Measurements from ENCODE around the gene SLC23A3. TPM values are rescaled to one million over a fixed set of nuclear protein-coding genes. Genes with fewer than 3 reads are reported as not detected.

SLC23A3 gene
- total RNA-seq, 4 donors from 2014 or later, result 5.4 to 18.4 (median 15.7) TPM

DNA sequence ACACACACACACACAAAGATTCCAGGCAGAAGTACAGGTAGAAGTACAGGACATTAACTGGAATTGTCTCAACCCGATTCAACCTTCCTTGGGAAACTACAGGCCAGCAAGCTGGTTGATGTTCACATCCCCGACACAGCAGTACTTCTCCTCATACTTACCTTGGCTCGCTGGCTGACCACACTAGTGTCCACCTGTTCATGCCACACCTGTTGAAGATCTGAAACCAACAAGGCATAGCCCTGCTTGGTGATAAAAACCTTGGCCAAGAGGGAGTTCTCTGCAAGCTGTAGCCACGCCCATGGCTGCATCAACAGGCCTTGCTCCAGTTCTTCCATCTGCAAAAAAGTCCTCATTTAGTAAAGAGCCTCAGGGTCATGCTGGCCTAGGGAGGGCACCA, 11.8 kb downstream of the SLC23A3 start:
- TF ChIP-seq POLR2AphosphoS5 (IDR thresholded peaks at IDR 0.05) (no peak), EP300 (IDR thresholded peaks at IDR 0.05; ENCODE audit: low read depth) (no peak), POLR2A (IDR thresholded peaks at IDR 0.05) (no peak)
- TF ChIP-seq, protein P1, sequence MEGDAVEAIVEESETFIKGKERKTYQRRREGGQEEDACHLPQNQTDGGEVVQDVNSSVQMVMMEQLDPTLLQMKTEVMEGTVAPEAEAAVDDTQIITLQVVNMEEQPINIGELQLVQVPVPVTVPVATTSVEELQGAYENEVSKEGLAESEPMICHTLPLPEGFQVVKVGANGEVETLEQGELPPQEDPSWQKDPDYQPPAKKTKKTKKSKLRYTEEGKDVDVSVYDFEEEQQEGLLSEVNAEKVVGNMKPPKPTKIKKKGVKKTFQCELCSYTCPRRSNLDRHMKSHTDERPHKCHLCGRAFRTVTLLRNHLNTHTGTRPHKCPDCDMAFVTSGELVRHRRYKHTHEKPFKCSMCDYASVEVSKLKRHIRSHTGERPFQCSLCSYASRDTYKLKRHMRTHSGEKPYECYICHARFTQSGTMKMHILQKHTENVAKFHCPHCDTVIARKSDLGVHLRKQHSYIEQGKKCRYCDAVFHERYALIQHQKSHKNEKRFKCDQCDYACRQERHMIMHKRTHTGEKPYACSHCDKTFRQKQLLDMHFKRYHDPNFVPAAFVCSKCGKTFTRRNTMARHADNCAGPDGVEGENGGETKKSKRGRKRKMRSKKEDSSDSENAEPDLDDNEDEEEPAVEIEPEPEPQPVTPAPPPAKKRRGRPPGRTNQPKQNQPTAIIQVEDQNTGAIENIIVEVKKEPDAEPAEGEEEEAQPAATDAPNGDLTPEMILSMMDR (IDR thresholded peaks at IDR 0.05), result no peak
- H3K36me3 ChIP-seq, result peaks cover 0 to 21% (median 4%) of the 10 kb centered on the region in 4 donors
- no peaks in the 10 kb centered on the region for H3K27me3 ChIP-seq
- intact Hi-C loops (cut with DNase I; ENCODE audit: low total_unique reads) (loop anchor here (5.0 kb wide), 1 partner anchor 101 kb away; no protein-coding TSS in a partner anchor), in situ Hi-C loops (cut with MboI; ENCODE audit: low pct_ligation_motif_present in 1 of 4, low pct_unique_long_range_greater_than_20kb in 1 of 4, low sequenced_read_pairs in 3 of 4) (loop anchor here in 3 of 4 donors (10.0 to 25.0 kb wide), 3 partner anchors 129 to 147 kb away; partner anchors contain the start of genes DNAJB2 (in 1 of the 3) and PTPRN (in 1 of the 3))
- no peaks in the 10 kb centered on the region for H3K9me3 ChIP-seq
- H3K4me3 ChIP-seq, result no peak overlapping the region
- WGBS, 2 donors (ENCODE audit: low coverage in 1 of 2), result 83% methylated on average over 4 of the region's 4 CpGs; no CpG with 5 or more reads in 1 of the 2 donors
- peaks cover 4 to 14% (median 7%) of the 10 kb centered on the region in 4 donors for H3K4me1 ChIP-seq
- no peak overlapping the region for H3K27ac ChIP-seq
- no peak for DNase-seq

DNA sequence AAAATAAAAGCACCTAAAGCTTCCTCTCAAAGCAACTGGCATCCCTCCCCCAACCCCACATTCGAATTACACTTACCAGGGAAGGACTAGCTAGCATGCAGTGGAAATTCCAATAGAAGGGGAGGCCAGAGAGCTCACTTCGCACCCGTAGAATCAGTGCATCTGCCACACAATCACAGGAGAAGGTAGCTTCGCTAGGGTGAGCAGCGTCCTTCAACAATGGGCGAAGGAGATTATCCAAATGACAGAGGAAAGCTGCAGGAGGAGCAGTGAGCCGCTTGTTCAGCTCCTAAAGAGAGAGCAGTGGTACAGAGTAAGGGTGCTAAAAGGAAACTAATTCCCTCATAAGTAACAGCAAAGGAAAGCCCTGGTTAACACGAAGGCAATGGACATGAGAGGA, 12.4 kb downstream of the SLC23A3 start:
- TF ChIP-seq EP300 (IDR thresholded peaks at IDR 0.05; ENCODE audit: low read depth) (no peak), POLR2AphosphoS5 (IDR thresholded peaks at IDR 0.05) (no peak), POLR2A (IDR thresholded peaks at IDR 0.05) (no peak)
- TF ChIP-seq, protein P1 (IDR thresholded peaks at IDR 0.05), result no peak
- no peak overlapping the region for H3K27ac ChIP-seq
- intact Hi-C loops (cut with DNase I; ENCODE audit: low total_unique reads), result loop anchor here (5.0 kb wide), 1 partner anchor 100 kb away; no protein-coding TSS in a partner anchor
- H3K27me3 ChIP-seq, result no peaks in the 10 kb centered on the region
- in situ Hi-C loops (cut with MboI; ENCODE audit: low pct_ligation_motif_present in 1 of 4, low pct_unique_long_range_greater_than_20kb in 1 of 4, low sequenced_read_pairs in 3 of 4), result loop anchor here in 3 of 4 donors (10.0 to 25.0 kb wide), 3 partner anchors 130 to 147 kb away; partner anchors contain the start of genes DNAJB2 (in 1 of the 3) and PTPRN (in 1 of the 3)
- H3K36me3 ChIP-seq, result peaks cover 0 to 21% (median 4%) of the 10 kb centered on the region in 4 donors
- 77 to 90% methylated on average over 6 to 8 of the region's 8 CpGs for WGBS, 2 donors (ENCODE audit: low coverage in 1 of 2)
- no peaks in the 10 kb centered on the region for H3K9me3 ChIP-seq
- H3K4me1 ChIP-seq, result peaks cover 4 to 14% (median 7%) of the 10 kb centered on the region in 4 donors
- no peak overlapping the region for H3K4me3 ChIP-seq
- DNase-seq, result no peak

DNA sequence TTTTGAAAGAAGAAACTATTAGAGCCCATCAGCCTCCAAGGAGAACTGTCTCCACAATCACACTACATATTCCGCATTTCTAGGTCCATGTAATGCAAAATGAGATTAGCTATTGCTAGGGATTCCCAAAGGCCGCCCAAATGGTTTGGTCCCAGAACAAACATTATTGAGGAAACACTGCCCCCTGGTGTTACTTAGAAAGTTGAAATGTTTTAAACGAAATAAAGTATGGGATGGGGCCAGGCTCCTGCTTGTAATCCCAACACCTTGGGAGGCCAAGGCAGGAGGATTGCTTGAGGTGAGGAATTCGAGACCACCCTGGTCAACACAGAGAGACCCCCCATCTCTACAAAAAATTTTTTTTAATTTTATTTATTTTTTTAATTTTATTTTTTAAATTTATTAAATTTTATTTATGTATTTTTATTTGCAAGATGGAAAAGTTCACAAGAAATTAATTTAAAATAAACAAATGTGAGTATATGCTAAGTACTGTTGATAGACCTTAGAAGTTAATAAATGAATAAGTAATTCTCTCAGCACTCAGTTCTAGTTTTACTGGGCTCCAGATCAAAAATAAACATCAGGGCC, 14.7 kb downstream of the SLC23A3 start:
- Histone ChIP-seq H3K4me1 (peaks cover 4 to 6% (median 4%) of the 10 kb centered on the region in 4 donors), H3K27me3 (no peaks in the 10 kb centered on the region), H3K4me3 (no peak overlapping the region), H3K27ac (no peak overlapping the region), H3K9me3 (no peaks in the 10 kb centered on the region), H3K36me3 (peaks cover 0 to 21% (median 4%) of the 10 kb centered on the region in 4 donors)
- DNase-seq, result peak; percentile 25
- TF ChIP-seq, protein P1 (IDR thresholded peaks at IDR 0.05), result peak; percentile 56 to 88 (median 64)
- no peak for TF ChIP-seq POLR2AphosphoS5 (IDR thresholded peaks at IDR 0.05)
- WGBS, 2 donors (ENCODE audit: low coverage in 1 of 2), result 10 to 12% methylated on average over 4 of the region's 4 CpGs
- intact Hi-C loops (cut with DNase I; ENCODE audit: low total_unique reads), result loop anchor here (5.0 kb wide), 1 partner anchor 98 kb away; no protein-coding TSS in a partner anchor
- in situ Hi-C loops (cut with MboI; ENCODE audit: low pct_ligation_motif_present in 1 of 4, low pct_unique_long_range_greater_than_20kb in 1 of 4, low sequenced_read_pairs in 3 of 4), result loop anchor here in 3 of 4 donors (10.0 to 25.0 kb wide), 3 partner anchors 130 to 150 kb away; partner anchors contain the start of genes DNAJB2 (in 1 of the 3) and PTPRN (in 1 of the 3)

DNA sequence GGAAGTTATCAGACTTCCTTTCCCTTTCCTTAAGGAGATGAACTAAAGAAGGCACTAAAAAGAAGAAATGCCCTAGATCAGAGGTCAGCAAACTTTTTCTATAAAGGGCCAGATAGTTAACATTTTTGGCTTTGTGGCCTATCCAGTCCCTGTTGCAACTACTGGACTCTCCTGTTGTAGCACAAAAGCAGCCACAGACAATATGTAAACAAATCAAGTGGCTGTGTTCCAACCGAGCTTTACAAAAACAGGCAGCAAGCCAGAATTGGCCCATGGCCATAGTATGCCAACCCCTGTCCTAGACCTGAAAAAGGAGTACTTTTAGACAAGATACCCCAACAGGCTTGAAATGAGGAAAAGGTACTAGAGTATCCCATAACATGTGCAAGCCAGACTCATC, 20.2 kb downstream of the SLC23A3 start:
- in situ Hi-C loops (cut with MboI; ENCODE audit: low pct_ligation_motif_present in 1 of 4, low pct_unique_long_range_greater_than_20kb in 1 of 4, low sequenced_read_pairs in 3 of 4), result loop anchor here in 3 of 4 donors (10.0 to 25.0 kb wide), 3 partner anchors 125 to 155 kb away; partner anchors contain the start of genes DNAJB2 (in 1 of the 3) and PTPRN (in 1 of the 3)
- no peak overlapping the region for H3K27ac ChIP-seq
- H3K27me3 ChIP-seq, result no peaks in the 10 kb centered on the region
- TF ChIP-seq POLR2A (IDR thresholded peaks at IDR 0.05) (no peak), EP300 (IDR thresholded peaks at IDR 0.05; ENCODE audit: low read depth) (no peak), POLR2AphosphoS5 (IDR thresholded peaks at IDR 0.05) (no peak)
- TF ChIP-seq, protein P1 (IDR thresholded peaks at IDR 0.05), result no peak
- DNase-seq, result no peak
- 32% methylated on average over 1 of the region's 1 CpG; no CpG with 5 or more reads in 1 of the 2 donors for WGBS, 2 donors (ENCODE audit: low coverage in 1 of 2)
- intact Hi-C loops (cut with DNase I; ENCODE audit: low total_unique reads), result no loop called here
- no peak overlapping the region for H3K4me3 ChIP-seq
- H3K4me1 ChIP-seq, result peaks cover 0 to 7% (median 5%) of the 10 kb centered on the region in 4 donors
- H3K36me3 ChIP-seq, result peaks cover 0 to 20% (median 8%) of the 10 kb centered on the region in 4 donors
- H3K9me3 ChIP-seq, result no peaks in the 10 kb centered on the region
